Right lobe of liver (tissue), 6 donors: Measurements from ENCODE around the gene SPATA16. TPM values are rescaled to one million over a fixed set of nuclear protein-coding genes. Genes with fewer than 3 reads are reported as not detected.
"Not testable (repeated sequence)": the region's sequence is repeated elsewhere in the genome, so short reads cannot be mapped to it uniquely, and the experiment has no call there.

Experiments
- ATAC-seq, 4 donors: fragments of 200-7000 bp; cut with Tn5 transposase; one replicate each; pipeline ENCODE4 v1.9.1; 2020; ENCODE audit warnings: mild to moderate bottlenecking in 4 of 4, moderate library complexity in 4 of 4
- DNase-seq, 3 donors: peaks; one replicate each; pipeline ENCODE4 v3.0.0-alpha.2; 2020
- H3K27ac ChIP-seq, 3 donors: fragments of 200-600 bp; one replicate each; pipeline ENCODE4 v1.8.0; 2022
- H3K27me3 ChIP-seq, 2 donors: fragments of 200-600 bp; one replicate each; pipeline ENCODE4 v1.8.0; 2022
- H3K36me3 ChIP-seq, 4 donors: fragments of 200-600 bp; sonication (generic) in 1 of 4; one replicate each; pipeline versions ENCODE4 v1.5.1 to v1.8.0; 2017 to 2022; ENCODE audit warnings: control low read depth in 1 of 4
- H3K4me1 ChIP-seq, 4 donors: fragments of 200-600 bp; sonication (generic) in 1 of 4; one replicate each; pipeline versions ENCODE4 v1.5.1 to v1.8.0; 2017 to 2022; ENCODE audit warnings: control low read depth in 1 of 4
- H3K4me3 ChIP-seq, 3 donors: fragments of 200-600 bp; one replicate each; pipeline ENCODE4 v1.8.0; 2022
- H3K9me3 ChIP-seq, 4 donors: fragments of 200-600 bp; sonication (generic) in 1 of 4; one replicate each; pipeline versions ENCODE4 v1.5.1 to v1.8.0; 2017 to 2022; ENCODE audit warnings: control low read depth in 1 of 4
- CTCF ChIP-seq, 4 donors: fragments of 200-600 bp in 3 of 4; fragments of 450-650 bp in 1 of 4; IDR thresholded peaks; one replicate each; pipeline versions ENCODE4 v1.5.1 to v1.8.0; 2016 to 2022; ENCODE audit warnings: antibody characterized with exemption in 4 of 4, mild to moderate bottlenecking in 2 of 4
- POLR2A ChIP-seq: fragments of 450-650 bp; IDR thresholded peaks from one replicate; pipeline ENCODE4 v1.6.1; 2017; ENCODE audit warnings: antibody characterized with exemption, mild to moderate bottlenecking
- WGBS: methylation state at CpG from one replicate; pipeline ENCODE4 v1.1.6; 2018; ENCODE audit warnings: low coverage, low lambda C conversion rate; ENCODE audit not compliant: insufficient coverage; ENCODE audit errors: missing lambda C conversion rate; 5-methylcytosine and 5-hydroxymethylcytosine counted together
- intact Hi-C, 2 donors: fragments of 100-400 bp; cut with DNase I; formaldehyde crosslinking; loops; one replicate each; pipeline versions ENCODE4 v1.11.2 to v1.14.1; 2022
- total RNA-seq, 6 experiments: library from RNA; depleted of rRNA in 2 of 6; stranded (reverse); fragments of >200 nt in 2 of 6; fragmentation: NEBNext Ultra II Directional in 3 of 6; extraction: Animal tissue kit (Norgen Biotek cat#: 25700) in 3 of 6; gene quantifications; one replicate each; pipeline versions ENCODE4 v1.1.0 to v1.2.4, GENCODE V29; 2016 to 2023
- donor health status: DM: no; HTN: yes; CAD: no.
- donor health status: DM: no; HTN: no; CAD: no.
- donor health status: DM: no; HTN: no; CAD: no.
- donor health status: DM: no; HTN: yes; CAD: no.
- donor health status: DM: no; HTN: yes; CAD: no.

Gene SPATA16
- total RNA-seq, 6 experiments from 2014 or later: not detected

GRCh38 chr3:172972717-172973116, 168.3 kb downstream of the SPATA16 start:
- no peaks in the 10 kb centered on the region for H3K4me1 ChIP-seq
- no peak for DNase-seq
- H3K27ac ChIP-seq: no peak overlapping the region
- intact Hi-C loops: no loop called here
- H3K4me3 ChIP-seq: no peak overlapping the region
- H3K27me3 ChIP-seq: no peaks in the 10 kb centered on the region
- WGBS: 55% methylated on average over 5 of the region's 5 CpGs
- ATAC-seq: no peak
- no peaks in the 10 kb centered on the region for H3K36me3 ChIP-seq
- no peaks in the 10 kb centered on the region for H3K9me3 ChIP-seq
- TF ChIP-seq POLR2A (no peak), CTCF (IDR thresholded peaks at IDR 0.05) (no peak)

GRCh38 chr3:172972067-172972466, 169.0 kb downstream of the SPATA16 start:
- TF ChIP-seq POLR2A: no peak
- TF ChIP-seq CTCF (IDR thresholded peaks at IDR 0.05): no peak
- DNase-seq (no peak), ATAC-seq (no peak)
- Histone ChIP-seq H3K27me3 (no peaks in the 10 kb centered on the region), H3K9me3 (no peaks in the 10 kb centered on the region), H3K4me1 (no peaks in the 10 kb centered on the region), H3K4me3 (no peak overlapping the region), H3K27ac (no peak overlapping the region), H3K36me3 (no peaks in the 10 kb centered on the region)
- 25% methylated on average over 1 of the region's 1 CpG for WGBS
- intact Hi-C loops: no loop called here

GRCh38 chr3:172968646-172969045, 172.4 kb downstream of the SPATA16 start:
- no peak overlapping the region for H3K27ac ChIP-seq
- H3K4me3 ChIP-seq: no peak overlapping the region
- 73% methylated on average over 2 of the region's 2 CpGs for WGBS

GRCh38 chr3:172965256-172965655, 175.8 kb downstream of the SPATA16 start:
- Histone ChIP-seq H3K27ac (no peak overlapping the region), H3K4me3 (no peak overlapping the region), H3K9me3 (no peaks in the 10 kb centered on the region), H3K36me3 (no peaks in the 10 kb centered on the region), H3K4me1 (no peaks in the 10 kb centered on the region), H3K27me3 (no peaks in the 10 kb centered on the region)
- intact Hi-C loops: no loop called here
- ATAC-seq (no peak), DNase-seq (no peak)
- WGBS: 63% methylated on average over 2 of the region's 2 CpGs
- TF ChIP-seq POLR2A (no peak), CTCF (IDR thresholded peaks at IDR 0.05) (no peak)

More at GRCh38 chr3:172968646-172969045, 172.4 kb downstream of the SPATA16 start:
- intact Hi-C loops: no loop called here
- ATAC-seq (no peak), DNase-seq (no peak)
- TF ChIP-seq POLR2A (no peak), CTCF (IDR thresholded peaks at IDR 0.05) (no peak)
- H3K36me3 ChIP-seq: no peaks in the 10 kb centered on the region
- H3K27me3 ChIP-seq: no peaks in the 10 kb centered on the region
- no peaks in the 10 kb centered on the region for H3K9me3 ChIP-seq
- no peaks in the 10 kb centered on the region for H3K4me1 ChIP-seq

- H3K27me3 ChIP-seq, H3K9me3 ChIP-seq, H3K36me3 ChIP-seq, ATAC-seq, H3K4me1 ChIP-seq, intact Hi-C loops, DNase-seq, H3K27ac ChIP-seq, H3K4me3 ChIP-seq: not testable (repeated sequence)
- WGBS: 51% methylated on average over 3 of the region's 3 CpGs
Observed at GRCh38 chr3:172960626-172961182, 180.3 kb downstream of the SPATA16 start.
